NB4 (cell line): ENCODE results near the gene ZIC4.

Experiments used
- MYC ChIP-seq: IDR thresholded peaks from 2 replicates; pipeline ENCODE4 v1.6.1; 2011; ENCODE audit warnings: low read depth, low read length
- POLR2A ChIP-seq: IDR thresholded peaks from 2 replicates; pipeline ENCODE4 v1.6.1; 2011; ENCODE audit warnings: mild to moderate bottlenecking; ENCODE audit not compliant: insufficient read length; ENCODE audit errors: extremely low read depth
- TF ChIP-seq, protein P1 (sequence below): IDR thresholded peaks from one replicate; pipeline ENCODE4 v1.5.1; 2012; ENCODE audit warnings: low read depth, low read length

GRCh38 chr3:147394884-147395225, 11.5 kb downstream of the ZIC4 start:
- TF ChIP-seq, protein P1, sequence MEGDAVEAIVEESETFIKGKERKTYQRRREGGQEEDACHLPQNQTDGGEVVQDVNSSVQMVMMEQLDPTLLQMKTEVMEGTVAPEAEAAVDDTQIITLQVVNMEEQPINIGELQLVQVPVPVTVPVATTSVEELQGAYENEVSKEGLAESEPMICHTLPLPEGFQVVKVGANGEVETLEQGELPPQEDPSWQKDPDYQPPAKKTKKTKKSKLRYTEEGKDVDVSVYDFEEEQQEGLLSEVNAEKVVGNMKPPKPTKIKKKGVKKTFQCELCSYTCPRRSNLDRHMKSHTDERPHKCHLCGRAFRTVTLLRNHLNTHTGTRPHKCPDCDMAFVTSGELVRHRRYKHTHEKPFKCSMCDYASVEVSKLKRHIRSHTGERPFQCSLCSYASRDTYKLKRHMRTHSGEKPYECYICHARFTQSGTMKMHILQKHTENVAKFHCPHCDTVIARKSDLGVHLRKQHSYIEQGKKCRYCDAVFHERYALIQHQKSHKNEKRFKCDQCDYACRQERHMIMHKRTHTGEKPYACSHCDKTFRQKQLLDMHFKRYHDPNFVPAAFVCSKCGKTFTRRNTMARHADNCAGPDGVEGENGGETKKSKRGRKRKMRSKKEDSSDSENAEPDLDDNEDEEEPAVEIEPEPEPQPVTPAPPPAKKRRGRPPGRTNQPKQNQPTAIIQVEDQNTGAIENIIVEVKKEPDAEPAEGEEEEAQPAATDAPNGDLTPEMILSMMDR: no peak
- TF ChIP-seq POLR2A: no peak
- no peak for TF ChIP-seq MYC
